ENCODE measurements around the gene XPNPEP2. TPM values are rescaled to one million over a fixed set of nuclear protein-coding genes. Genes with fewer than 3 reads are reported as not detected.

The XPNPEP2 gene
- polyA plus RNA-seq, 1 donor, result 3.6 TPM

DNA sequence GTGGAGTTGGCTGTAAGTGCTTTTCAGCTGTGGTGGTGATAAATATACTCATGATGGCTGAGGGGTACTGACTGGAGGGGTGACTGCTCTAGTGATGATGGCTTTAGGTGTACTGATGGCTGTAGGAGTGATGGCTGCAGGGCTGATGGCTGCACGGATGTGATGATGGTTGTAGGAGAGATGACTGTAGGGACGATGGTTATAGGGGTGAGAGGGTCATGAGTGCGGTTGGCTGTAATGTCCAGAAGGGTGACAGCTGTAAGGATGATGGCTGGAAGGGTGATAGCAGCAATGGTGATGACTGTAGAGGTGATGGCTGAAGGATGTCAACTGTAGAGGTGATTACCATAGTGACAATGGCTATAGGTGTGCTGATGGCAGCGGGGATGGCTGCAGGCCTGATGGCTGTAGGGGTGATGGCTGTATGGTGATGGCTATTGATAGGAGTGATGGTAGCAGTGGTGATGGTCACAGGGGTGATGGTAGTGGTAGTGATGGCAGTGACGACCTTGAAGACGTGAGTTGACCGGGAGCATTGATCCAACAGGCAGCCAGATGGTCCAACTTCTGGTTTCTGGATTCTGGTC is 40.4 kb downstream of the XPNPEP2 start:
- DNase-seq (ENCODE audit: low read depth), result no peak

DNA sequence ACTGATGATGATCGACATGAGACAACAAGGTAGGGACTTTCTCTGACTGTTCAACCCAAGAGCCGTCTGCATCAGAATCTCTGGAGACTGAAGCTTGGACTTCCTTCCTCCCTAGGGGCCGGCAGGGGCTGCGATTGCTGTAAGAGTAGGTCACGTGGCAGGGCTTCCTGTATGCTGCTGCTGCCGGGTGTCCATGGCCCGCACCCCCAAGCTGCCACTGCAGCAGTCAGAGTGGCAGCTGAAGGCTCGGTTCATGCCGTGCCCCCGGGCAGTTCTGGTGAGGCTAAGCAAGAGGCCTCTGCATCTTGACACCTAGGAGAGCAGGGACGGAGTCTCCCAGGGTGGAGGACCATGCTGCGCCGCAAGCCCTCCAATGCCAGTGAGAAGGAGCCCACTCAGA is 41.0 kb downstream of the XPNPEP2 start, which contains the start of gene SASH3:
SASH3 (plus strand) TSS at position 203 of the 400 bp plus-strand sequence; CDS start at position 352, 149 bp downstream.
- no peak for DNase-seq (ENCODE audit: low read depth)

DNA sequence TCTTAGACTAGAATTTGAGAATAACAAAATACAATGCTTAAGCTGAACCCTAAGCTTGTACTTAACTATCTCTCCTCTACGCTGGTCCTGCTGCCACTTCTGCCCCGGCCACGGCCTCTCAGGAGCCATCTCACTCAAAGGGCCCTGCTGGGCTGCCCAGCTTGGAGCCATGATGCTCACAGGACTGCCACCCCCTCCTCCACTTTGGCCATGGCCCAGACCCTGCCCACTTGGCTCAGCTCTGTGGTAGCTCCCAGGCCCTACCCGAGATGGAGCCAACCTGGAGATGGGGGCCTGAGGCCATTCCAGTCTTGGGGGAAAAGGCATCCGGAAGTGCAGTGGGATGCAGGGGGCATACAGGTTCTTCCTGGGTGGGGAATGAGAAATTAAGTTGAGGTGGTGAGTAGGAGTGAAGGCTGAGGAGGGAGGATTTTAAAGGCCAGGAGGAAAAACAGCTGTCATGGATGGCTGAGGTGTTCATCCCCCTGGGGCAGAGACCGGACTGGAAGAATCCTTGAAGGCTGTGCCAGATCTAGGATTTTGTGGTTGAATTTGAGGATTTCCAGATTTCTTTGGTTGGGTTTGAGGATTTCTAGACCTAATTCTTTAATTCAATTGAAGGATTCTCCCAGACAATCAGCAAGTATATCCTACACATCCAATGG is 41.8 kb downstream of the XPNPEP2 start:
- no peak for DNase-seq (ENCODE audit: low read depth)

DNA sequence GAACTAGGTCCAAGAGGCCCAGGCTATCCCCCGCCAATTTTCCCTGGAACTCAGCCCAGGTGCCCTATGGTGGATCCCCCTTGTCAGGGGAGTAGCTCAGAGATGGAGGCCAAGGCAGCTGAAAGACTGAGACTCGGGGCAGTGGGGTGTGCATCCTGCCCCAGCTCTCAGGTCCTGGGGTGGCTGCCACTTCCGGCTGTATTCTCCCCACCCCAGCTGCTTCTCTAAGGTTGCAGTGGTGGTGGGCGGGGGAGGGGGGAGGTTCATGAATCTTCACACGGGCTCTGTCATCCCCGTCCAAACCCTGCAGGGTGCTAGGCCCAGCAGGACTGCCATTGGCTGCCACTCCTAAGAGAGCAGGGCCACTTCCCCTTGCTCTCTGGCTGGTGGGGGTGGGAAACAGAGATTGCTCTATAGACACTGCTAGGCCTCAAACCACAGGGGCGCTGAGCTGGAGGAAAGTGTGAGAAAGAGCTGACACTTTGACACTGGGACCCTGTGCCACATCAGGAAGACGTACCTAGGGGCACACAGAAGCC is 42.4 kb downstream of the XPNPEP2 start:
- no peak for DNase-seq (ENCODE audit: low read depth)

DNA sequence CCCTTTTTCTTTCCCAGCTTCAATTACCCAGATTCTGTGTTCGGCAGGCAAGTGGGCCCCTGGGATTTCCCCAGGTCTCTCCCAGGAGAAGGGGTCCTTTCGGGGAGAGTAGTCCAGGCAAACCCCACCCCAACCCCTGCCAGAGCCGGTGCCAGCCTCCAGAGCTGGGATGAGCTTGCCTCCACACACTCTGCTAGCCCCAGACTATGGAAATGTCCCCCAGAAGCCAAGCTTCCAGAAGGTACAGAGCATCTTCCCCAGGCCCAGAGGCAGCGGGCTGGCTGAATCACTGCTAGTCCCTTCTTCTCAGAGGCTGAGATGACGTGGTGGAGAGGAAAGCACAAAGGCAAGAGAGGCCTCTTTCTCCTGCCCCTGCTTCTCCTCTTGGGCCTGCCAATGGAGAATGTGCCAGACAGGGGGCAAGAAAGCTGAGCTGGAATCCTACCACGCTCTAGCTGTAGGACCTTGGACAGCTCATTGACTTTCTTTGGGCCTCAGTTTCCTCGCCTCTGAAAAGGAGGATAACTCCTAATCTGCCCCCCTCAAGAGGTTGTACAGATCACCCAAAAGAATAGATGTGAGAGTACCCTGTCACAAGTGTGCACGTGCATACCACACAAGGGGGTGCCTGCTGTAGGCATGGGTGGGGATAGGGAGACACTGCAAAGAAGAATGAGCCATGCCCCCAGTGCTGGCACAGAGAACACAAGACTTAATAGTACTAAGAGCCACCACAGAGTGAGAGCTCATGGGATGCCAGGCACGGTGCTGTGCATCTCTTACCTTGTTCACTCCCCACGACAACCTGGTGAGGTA is 43.1 kb downstream of the XPNPEP2 start:
- DNase-seq (ENCODE audit: low read depth), result no peak

DNA sequence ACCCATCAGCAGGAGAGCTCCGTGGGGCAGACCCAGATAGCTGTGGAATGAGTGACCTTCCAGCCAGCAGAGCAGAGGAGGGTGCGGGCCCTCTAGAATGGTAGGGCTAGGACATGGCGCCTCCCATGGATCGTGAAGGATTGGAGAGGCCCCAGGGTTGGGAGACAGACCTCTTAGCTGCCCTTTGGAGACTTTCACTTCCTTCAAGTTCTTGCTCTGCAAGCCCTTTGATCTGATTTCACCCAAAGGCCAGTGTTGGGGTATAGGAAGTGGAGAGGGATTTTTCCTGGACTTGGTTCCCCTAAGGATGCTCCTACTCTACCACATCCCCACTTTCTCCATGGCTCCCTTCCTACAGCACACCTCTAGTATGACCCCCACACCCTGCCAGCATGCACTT is 43.9 kb downstream of the XPNPEP2 start:
- no peak for DNase-seq (ENCODE audit: low read depth)

DNA sequence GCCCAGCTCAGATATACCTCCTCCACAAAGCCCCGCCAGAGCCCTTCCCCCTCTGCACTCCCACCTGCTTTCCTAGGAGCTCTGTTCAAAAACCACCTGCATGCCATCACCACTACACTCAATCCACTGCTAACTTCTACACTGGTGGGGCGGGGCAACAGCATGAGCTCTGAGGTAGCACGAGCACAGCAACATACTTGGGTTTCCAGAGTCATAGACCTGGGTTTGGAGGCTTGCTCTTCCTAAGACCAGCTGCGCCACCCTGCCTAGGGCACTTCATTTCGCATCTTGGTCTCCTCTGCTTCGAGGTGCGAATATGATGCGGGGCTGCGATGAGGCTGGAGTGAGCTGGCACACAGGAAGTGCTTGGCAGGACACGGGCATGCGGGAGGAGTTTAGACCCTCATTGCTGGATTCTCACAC is 44.5 kb downstream of the XPNPEP2 start:
- no peak for DNase-seq (ENCODE audit: low read depth)

DNA sequence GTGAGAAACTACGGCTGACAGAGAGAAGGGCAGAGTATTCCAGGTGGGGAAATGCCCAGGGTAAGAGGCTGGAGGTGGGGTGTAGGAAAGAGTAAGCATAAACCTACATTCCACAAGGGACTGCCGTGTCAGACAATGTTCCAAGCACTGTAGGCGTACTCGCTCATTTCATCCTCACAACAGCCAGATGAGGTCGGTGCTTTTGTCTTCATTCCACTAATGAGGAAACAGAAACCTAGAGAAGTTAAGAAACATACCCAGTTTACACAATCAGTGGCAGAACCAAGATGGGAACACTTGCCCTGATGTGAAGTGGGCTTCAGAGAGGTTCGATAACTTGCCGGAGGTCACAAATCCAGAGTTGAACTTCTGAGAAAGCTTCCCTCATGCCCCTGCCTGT is 45.6 kb downstream of the XPNPEP2 start:
- DNase-seq (ENCODE audit: low read depth), result no peak

DNA sequence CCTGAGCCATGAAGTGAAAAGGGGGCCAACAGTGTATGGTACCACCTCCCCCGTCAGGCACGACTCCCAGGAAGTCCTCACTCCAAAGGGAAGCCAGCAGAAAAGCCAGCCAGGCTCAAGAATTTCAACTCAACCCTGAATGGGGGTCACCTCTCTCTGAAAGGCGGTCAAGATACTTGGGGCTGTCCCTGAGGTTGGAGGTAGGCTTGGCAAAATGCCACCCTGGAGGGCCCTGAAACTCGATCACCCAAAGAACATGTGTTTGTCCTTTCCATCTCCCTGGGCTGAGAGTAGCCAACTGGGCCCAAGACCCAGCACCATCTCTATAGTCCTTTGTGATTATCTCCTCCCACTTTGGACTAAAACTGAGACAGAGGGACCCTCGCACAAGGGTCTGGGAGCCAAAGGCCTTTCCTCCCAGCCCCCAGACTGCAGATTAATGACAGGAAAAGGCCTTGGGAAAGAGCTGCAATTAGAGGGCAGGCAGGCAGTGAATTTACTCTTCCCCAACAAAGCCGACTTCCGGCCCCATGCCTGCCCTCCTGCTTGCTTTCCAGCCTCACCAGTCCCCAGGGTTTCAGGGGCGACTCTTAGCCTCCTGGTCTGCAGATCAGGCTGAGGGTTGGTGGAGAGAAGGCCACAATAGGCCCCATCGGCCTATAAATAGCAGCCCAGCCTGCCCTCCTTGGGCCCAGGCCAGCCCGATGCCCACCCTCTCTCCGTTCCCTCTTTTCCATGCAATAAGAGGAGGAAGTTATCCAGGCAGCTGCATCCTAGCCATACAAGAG is 46.6 kb downstream of the XPNPEP2 start:
- DNase-seq (ENCODE audit: low read depth), result no peak

DNA sequence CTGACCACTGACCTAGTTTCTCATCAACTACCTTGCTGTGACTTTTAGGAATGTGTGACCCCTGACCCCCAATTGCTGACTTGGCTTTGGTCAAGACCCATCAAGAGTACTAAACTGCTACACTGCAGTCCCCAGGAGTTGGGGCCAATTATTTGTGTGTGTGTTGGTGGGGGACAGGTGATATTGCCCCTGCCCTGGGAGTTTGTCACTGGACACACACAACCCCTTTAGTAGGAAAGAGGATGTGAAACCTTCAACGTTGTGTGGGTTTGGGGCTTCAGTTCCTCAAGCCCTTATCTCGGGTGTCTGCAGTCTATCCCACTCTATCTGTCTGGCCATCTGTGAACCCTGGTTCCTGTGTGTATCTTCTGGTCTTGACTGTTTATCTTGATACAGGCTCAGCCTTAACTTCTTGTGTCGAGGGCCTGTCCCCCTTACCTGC is 47.5 kb downstream of the XPNPEP2 start:
- no peak for DNase-seq (ENCODE audit: low read depth)

DNA sequence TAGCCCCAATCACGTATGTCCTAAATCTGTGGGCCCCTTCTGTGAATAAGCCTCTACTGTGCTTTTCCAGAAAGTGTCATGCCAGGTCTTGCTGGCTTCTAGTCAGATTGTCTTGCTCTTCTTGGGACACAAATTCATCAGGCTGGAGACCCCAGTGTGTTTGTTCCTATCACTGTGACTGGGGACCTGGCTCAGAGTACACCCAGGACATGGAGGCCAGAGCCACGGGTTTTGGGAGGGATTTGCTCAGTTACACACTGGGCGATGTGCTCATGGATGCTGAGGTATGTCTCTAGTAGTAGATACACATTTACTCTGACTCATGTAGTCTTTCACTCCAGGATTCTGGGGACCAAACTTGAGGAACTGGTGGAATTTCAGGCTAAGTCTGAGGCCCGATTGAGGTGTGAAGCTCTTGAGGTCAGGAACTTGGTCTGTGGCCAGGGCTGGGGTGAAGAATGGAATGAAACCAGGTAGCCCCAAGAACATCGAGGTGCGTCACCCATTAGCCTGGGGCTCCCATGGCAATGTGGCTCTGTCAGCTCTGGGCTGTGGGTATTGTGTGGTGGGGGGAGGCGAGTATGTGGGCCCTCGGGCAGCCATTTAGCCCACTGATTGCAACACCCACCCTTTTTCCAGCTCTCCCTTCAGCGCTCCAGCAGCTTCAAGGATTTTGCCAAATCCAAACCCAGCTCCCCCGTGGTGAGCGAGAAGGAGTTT is 48.7 kb downstream of the XPNPEP2 start:
- DNase-seq (ENCODE audit: low read depth), result no peak

DNA sequence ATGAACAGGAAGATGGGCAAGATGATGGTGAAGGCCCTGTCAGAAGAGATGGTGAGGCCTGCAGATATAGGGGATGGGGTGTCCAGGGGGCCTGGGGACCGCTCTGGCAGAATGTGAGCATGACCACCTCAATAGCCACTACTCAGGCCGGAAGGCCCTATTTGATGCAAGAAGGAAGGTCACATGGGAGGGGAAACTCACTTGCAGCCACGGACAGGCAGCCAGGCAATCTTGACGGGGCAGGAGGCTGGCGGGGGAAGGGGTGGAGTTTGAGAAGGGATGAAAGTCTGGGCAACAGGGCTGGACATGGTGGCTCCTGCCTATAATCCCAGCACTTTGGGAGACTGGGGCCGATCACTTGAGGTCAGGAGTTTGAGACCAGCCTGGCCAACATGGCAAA is 49.7 kb downstream of the XPNPEP2 start:
- no peak for DNase-seq (ENCODE audit: low read depth)

DNA sequence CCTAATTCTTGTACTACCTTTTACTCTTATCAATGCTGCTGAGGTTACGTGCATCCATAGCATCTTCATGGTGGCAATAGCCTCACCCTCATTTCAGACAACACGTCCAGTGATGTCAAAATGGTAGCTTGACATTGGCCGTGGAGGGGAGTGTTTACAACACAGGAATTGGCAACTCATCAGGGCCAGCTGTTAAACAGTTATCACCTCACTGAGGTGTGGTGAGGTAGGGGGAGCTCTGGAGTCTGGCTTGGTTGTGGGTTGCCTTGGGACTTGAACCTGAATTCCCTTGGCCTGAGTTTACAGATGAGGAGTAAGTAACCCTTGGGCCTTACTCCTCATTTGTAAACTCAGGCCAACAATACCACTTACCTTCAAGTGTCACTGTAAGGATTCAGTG is 51.4 kb downstream of the XPNPEP2 start:
- no peak for DNase-seq (ENCODE audit: low read depth)

DNA sequence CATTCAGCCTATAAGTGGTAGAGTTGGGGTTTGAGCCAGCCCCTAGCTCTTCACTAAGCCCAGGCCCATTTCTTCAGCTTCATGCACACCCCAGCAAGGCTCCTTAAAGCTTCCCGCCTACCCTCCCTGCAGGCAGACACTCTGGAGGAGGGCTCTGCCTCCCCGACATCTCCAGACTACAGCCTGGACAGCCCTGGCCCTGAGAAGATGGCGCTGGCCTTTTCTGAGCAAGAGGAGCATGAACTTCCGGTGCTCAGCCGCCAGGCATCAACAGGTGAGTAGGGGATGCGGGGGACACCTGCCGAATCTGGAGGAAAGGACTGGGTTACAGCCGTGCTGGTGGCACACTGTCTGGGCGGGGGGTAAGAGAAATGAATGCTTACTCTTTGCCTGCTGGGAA is 52.0 kb downstream of the XPNPEP2 start:
- DNase-seq (ENCODE audit: low read depth), result no peak

DNA sequence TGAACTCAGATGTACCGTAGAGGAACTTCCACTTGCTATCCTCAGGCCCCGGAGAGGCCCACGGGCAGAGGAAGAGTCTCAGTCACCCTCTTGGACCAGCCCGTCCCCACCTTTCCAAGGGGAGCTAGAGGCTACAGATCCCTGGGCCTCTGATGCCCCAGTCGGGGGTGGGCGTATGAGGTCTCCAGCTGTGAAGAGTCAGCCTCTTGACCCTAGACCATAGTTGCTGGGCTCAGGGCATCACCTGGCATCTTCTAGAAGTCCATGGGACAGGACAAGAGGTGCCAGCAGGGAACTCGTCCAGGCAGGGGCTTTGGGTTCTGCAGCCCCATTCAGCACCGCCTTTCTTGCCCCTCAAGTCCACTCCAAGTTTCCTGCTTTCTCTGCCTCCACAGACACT is 52.6 kb downstream of the XPNPEP2 start:
- DNase-seq (ENCODE audit: low read depth), result no peak

DNA sequence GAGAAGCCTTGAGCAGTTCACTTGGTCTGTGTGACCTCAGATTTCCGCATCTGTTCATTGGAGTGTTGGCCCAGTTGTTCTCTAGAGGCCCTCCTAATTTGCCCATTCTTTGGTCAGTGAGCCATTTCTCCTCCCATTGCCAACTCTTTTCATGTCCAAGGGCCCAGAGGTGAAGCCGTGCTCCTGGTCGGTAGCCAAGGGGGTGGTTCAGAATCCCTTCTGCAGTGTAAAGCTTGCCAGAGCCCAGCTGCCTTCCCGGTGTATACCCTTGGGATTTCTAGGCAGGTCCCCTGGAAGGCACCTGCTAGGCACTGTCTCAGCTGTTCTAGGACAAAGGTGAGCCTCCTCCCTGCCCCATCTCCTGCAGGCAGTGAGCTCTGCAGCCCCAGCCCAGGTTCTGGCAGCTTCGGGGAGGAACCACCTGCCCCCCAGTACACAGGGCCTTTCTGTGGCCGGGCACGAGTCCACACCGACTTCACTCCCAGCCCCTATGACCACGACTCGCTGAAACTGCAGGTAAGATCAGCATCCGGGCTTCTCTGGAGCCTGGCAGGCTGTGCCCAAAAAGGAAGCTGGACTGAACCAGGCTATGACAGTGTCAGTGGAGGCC is 53.3 kb downstream of the XPNPEP2 start:
- DNase-seq (ENCODE audit: low read depth), result no peak

DNA sequence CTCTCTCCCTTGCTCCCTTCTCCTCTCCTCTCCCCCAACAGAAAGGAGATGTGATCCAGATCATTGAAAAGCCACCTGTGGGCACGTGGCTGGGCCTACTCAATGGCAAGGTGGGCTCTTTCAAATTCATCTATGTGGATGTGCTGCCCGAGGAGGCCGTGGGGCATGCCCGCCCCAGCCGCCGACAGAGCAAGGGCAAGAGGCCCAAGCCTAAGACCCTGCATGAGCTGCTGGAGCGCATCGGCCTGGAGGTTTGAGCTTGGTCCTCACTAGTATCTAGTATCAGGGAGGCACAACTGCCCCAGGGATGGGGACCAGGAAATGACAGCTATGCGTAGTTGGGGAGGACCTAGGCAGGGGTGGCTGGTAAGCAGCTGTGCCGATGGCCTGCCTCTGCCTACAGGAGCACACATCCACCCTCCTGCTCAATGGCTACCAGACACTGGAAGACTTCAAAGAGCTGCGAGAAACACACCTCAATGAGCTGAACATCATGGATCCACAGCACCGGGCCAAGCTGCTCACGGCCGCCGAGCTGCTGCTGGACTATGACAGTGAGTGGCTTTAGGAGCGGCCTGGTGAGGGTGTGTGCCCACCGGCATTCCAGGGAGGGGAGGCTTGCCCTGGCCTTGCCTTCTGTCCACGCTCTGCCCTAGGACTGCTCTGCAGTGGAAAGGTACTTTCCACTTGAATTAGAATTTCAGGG is 54.0 kb downstream of the XPNPEP2 start:
- DNase-seq (ENCODE audit: low read depth), result no peak

DNA sequence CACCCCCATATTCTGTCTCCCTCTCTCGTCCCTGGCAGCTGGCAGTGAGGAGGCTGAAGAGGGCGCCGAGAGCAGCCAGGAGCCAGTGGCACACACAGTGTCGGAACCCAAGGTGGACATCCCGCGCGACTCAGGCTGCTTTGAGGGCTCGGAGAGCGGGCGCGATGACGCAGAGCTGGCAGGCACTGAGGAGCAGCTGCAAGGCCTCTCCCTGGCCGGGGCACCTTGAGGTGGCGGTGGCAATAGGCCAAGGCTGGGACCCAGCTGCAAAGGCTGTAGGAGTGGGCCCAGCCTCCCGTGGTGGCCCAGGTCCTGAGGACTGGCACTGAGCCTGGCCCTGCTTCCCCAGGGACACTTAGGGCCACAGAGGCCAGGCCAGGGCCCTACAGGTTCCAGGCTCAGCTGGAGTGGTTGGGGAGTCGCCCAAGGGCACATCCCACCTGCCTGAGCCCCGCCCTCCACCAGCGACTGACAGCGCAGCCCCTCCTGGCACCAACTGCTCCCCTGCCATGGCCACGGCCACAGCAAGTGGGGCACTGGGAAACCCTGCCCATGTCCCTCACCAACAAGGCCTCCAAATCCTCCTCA is 54.9 kb downstream of the XPNPEP2 start:
- no peak for DNase-seq (ENCODE audit: low read depth)

DNA sequence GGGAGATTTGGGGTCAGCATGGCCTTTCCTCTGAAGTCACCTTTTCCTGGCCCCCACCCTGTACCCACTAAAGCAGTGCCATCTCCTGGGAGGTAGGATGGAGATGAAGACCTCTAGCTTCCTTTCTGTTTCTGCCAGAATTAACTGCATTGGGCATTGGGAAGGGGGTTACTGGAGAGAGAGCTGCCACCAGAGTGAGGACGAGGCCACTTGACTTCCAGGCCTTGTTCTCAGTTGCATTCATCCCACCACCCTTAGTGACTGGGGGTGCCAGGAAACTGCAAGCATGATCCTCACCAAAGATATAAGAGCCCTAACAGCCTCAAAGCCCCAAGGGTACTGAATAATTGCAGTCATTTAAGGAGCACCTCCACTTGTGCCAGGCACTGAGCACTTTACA is 56.8 kb downstream of the XPNPEP2 start:
- DNase-seq (ENCODE audit: low read depth), result no peak

Data from forelimb muscle (tissue), 1 donor.